Stimulated activated memory B cell treated with anti-CD40 and anti-IgM and Interleukin-4, amounts not matched to agents 10 μg/mL and 1 μg/mL and 100 μg/mL, for 72 hours (primary cell): ENCODE data around the gene AFF3.

Source experiments
- ATAC-seq: fragments of 150-1000 bp; cut with Tn5 transposase; 2 replicates; pipeline ENCODE4 v1.10.0; 2021
- H3K27ac Mint-ChIP-seq: one replicate; pipeline ENCODE4 v1.8.0; 2022; ENCODE audit warnings: mild to moderate bottlenecking, mixed read lengths
- H3K27me3 Mint-ChIP-seq: one replicate; pipeline ENCODE4 v1.8.0; 2022; ENCODE audit warnings: mixed read lengths
- H3K36me3 Mint-ChIP-seq: one replicate; pipeline ENCODE4 v1.8.0; 2022; ENCODE audit warnings: mixed read lengths
- H3K4me1 Mint-ChIP-seq: one replicate; pipeline ENCODE4 v1.8.0; 2022; ENCODE audit warnings: mixed read lengths
- H3K4me3 Mint-ChIP-seq: one replicate; pipeline ENCODE4 v1.8.0; 2022; ENCODE audit warnings: mild to moderate bottlenecking, moderate library complexity, mixed read lengths
- H3K9me3 Mint-ChIP-seq: one replicate; pipeline ENCODE4 v1.8.0; 2022; ENCODE audit warnings: mixed read lengths

AFF3 gene, protein sequence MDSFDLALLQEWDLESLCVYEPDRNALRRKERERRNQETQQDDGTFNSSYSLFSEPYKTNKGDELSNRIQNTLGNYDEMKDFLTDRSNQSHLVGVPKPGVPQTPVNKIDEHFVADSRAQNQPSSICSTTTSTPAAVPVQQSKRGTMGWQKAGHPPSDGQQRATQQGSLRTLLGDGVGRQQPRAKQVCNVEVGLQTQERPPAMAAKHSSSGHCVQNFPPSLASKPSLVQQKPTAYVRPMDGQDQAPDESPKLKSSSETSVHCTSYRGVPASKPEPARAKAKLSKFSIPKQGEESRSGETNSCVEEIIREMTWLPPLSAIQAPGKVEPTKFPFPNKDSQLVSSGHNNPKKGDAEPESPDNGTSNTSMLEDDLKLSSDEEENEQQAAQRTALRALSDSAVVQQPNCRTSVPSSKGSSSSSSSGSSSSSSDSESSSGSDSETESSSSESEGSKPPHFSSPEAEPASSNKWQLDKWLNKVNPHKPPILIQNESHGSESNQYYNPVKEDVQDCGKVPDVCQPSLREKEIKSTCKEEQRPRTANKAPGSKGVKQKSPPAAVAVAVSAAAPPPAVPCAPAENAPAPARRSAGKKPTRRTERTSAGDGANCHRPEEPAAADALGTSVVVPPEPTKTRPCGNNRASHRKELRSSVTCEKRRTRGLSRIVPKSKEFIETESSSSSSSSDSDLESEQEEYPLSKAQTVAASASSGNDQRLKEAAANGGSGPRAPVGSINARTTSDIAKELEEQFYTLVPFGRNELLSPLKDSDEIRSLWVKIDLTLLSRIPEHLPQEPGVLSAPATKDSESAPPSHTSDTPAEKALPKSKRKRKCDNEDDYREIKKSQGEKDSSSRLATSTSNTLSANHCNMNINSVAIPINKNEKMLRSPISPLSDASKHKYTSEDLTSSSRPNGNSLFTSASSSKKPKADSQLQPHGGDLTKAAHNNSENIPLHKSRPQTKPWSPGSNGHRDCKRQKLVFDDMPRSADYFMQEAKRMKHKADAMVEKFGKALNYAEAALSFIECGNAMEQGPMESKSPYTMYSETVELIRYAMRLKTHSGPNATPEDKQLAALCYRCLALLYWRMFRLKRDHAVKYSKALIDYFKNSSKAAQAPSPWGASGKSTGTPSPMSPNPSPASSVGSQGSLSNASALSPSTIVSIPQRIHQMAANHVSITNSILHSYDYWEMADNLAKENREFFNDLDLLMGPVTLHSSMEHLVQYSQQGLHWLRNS (N-terminal part only)

DNA sequence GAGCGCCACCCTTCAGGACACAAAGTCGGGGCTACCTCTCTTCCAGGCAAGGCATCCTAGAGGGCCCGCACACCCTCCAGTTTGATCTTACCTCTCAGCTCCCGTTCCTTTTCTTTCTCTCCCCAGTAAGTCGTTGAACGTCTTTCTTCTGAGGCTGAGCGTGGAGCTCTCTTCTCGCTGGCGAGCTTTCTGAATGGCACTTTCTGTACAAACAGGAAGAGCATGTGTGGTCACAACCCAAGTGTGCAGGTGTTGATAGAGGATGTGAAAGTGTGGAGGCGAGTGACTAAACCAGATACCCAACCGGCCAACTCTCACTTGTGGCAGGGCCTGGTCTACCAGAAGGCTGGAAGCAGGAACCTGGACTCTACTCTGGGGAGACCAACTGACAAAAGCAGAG is at the start of gene AFF3:
AFF3 (minus strand) TSS at position 198 of the 400 bp plus-strand sequence. CDS start 38,136 bp downstream, outside the sequence.
- Mint-ChIP-seq H3K4me3 (peak within 1 kb of the TSS; percentile 92), H3K27ac (peak within 1 kb of the TSS; percentile 94), H3K27me3 (no peaks in the 10 kb centered on the region), H3K4me1 (peaks cover 64% of the 10 kb centered on the region), H3K36me3 (peaks cover 9% of the 10 kb centered on the region), H3K9me3 (peaks cover 14% of the 10 kb centered on the region)
- ATAC-seq = peak; percentile 97

DNA sequence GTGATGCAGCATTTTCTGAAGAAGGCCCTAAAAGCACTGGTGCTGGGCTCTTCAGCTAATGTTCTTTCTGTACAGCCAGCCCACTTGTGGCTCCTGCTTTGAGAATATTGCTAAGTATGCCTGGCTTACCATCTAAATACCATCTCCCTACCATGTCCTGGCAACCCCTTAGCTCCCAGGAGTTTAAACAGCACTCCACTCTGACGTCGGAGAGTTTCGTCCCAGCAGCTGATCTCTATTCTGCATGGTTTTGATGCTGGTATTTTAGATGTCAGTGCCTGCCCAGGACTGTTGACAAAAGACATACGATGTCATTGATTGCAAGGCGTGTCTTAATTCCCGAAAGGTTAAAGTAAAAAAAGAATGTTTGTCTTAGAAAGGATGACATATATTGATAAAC is 47.0 kb upstream of the AFF3 start:
- Mint-ChIP-seq H3K27ac (no peak overlapping the region), H3K4me3 (no peak overlapping the region), H3K4me1 (peaks cover under 1% of the 10 kb centered on the region), H3K27me3 (peaks cover 9% of the 10 kb centered on the region), H3K9me3 (no peaks in the 10 kb centered on the region), H3K36me3 (no peaks in the 10 kb centered on the region)
- ATAC-seq = no peak

DNA sequence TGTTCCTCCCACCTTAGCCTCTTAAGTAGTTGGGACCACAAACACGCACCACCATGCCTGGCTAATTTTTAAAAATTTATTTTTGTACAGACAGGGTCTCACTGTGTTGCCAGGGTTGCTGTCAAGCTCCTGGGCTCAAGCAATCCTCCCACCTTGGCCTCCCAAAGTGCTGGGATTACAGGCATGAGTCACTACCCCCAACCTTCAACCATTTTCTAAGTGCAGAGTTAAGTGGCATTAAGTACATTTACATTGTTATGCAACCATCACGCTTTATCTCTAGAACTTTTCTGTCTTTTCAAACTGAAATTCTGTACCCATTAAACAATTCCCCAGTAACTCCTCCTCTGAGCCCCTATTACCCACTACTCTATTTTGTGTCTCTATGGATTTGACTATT is 45.9 kb upstream of the AFF3 start:
- H3K4me1 Mint-ChIP-seq = peaks cover 6% of the 10 kb centered on the region
- H3K27ac Mint-ChIP-seq = no peak overlapping the region
- no peak overlapping the region for H3K4me3 Mint-ChIP-seq
- peaks cover 9% of the 10 kb centered on the region for H3K27me3 Mint-ChIP-seq
- no peaks in the 10 kb centered on the region for H3K9me3 Mint-ChIP-seq
- no peak for ATAC-seq
- H3K36me3 Mint-ChIP-seq = no peaks in the 10 kb centered on the region

DNA sequence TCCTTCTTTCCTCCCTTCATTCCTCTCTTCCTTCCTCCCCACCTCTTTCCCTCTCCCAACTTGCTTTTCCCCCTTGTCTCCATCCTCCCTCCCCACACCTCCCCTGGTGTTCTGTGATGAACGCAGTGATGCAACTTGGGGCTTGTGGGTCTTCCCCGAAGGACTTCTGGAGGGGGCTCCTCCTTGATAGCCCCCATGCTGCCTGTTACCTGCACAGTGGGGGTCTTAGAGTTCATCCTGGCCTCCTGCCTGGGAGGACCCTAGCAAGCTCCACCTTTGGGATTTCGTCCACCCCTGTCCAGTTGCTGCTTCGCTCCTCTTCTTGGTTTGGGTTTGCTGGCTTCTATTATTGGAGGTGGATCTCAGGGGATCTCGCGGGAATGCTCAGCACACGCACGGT is 43.7 kb upstream of the AFF3 start:
- ATAC-seq = no peak
- Mint-ChIP-seq H3K27ac (no peak overlapping the region), H3K9me3 (no peaks in the 10 kb centered on the region), H3K27me3 (no peaks in the 10 kb centered on the region), H3K36me3 (no peaks in the 10 kb centered on the region), H3K4me3 (no peak overlapping the region), H3K4me1 (peaks cover 16% of the 10 kb centered on the region)

DNA sequence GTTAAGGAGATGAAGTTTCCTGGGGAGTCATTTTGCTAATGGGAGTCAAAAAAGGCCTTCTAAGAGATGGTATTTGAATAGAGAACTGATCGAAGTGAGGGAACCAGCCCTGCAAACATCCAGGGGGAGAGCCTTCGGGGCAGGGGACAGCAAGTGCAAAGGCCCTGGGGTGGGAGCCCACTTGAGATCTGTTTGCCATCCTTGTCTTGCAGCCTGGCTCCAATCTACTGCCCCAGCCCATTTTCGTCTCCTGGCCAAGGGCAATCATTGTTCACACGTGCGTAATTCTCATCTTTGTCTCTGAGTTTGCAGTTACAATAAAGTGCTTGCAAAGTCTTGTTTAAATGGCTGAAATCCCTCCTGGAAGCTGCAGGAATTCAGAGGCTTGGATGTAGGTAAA is 43.1 kb upstream of the AFF3 start:
- no peak for ATAC-seq
- Mint-ChIP-seq H3K4me1 (peaks cover 16% of the 10 kb centered on the region), H3K9me3 (no peaks in the 10 kb centered on the region), H3K4me3 (no peak overlapping the region), H3K27me3 (no peaks in the 10 kb centered on the region), H3K36me3 (no peaks in the 10 kb centered on the region), H3K27ac (no peak overlapping the region)

DNA sequence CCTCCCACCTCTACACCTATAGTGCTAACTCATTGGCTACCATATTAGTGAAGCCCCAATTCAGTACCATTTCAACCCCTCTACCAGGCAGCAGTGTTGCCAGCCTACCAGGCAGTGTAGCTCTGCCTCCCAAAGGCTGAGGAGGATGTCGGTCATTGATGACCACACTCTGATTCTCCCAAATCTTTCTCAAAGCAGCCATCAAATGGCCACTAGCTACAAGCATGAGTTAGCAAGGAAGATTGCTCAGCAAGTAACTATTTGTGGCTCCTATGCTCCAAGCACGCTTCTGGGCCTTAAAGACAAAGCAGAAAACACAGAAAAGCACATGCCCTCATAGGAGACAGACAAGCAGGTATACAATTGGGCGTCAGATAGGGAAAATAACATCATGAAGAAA is 42.7 kb upstream of the AFF3 start:
- no peaks in the 10 kb centered on the region for H3K27me3 Mint-ChIP-seq
- no peaks in the 10 kb centered on the region for H3K36me3 Mint-ChIP-seq
- ATAC-seq = no peak
- no peak overlapping the region for H3K27ac Mint-ChIP-seq
- H3K4me1 Mint-ChIP-seq = peaks cover 16% of the 10 kb centered on the region
- H3K4me3 Mint-ChIP-seq = no peak overlapping the region
- no peaks in the 10 kb centered on the region for H3K9me3 Mint-ChIP-seq

DNA sequence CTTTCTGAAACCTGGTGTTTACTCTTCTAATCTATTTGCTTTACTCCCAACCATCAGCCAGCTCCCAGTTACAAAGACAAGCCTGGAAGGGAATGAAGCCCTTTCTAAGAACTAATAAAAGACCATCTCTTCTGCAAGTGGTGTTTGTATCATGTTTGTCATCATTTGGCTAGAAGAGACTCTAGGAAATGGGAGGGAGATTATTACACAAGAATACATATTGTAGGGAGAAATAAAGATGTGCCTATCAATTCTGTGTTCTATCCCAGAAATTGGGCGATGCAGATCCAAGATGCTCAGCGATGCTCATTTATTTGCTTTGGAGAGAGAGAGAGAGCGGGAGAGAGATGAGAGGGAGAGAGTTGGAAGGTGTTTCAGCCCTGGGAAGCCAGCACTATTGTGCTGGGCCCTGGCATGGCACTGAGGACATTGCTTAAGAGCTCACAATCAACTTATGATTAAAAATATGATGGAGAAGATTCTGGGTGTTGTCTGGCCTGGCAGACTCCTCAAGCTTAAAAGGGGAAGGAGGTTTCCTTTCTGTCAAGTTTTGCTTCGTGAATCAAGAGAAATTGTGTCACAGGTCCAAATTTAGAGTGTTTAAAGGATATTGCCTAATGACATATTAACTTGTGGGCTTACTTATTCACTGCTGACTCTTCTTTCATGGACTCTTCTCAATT is 41.8 kb upstream of the AFF3 start:
- no peak overlapping the region for H3K4me3 Mint-ChIP-seq
- no peak for ATAC-seq
- H3K4me1 Mint-ChIP-seq = peaks cover 16% of the 10 kb centered on the region
- no peaks in the 10 kb centered on the region for H3K36me3 Mint-ChIP-seq
- H3K27me3 Mint-ChIP-seq = no peaks in the 10 kb centered on the region
- no peaks in the 10 kb centered on the region for H3K9me3 Mint-ChIP-seq
- no peak overlapping the region for H3K27ac Mint-ChIP-seq

DNA sequence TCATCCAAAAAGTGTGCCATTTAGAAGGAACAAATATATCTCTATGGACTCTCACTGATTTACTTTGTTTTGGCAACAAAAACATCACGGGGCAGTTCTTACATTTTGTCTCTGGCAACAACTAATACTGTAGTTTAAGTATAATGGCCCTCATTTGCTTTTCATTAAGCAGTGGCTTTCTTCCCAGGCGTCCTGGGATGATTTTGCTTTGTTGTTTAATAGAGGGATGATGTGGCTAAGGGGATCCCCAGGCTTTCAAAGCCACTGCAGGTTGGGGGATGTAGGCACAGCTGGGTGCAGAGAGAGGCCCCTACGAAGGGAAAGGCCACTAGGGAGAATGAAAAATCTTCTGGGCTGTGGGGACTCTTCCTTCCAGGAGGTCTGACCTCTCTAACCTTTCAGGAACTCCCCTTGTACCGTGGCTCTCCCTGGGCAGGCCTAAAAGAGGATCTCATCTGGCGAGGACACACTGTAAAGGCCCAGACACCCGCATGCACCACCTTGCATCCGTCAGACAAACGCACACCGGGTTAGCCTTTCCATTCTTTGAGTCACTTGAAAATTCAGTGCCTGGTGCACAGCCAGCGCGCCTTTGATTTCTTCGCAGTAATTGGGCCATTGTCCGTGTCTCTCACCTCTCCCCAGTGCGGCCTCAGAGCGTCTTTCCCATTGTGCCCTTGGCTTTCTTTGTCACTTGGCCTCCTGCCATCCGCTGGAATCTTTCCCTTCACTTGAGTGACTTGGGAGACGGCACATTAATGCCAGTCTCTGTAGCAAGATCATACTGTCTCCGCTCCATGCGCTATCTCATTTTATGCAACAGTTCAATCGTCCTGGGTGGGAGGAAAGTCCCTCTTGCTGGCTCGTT is 40.3 kb upstream of the AFF3 start:
- Mint-ChIP-seq H3K9me3 (no peaks in the 10 kb centered on the region), H3K4me1 (peaks cover 23% of the 10 kb centered on the region), H3K27ac (no peak overlapping the region), H3K36me3 (no peaks in the 10 kb centered on the region), H3K27me3 (no peaks in the 10 kb centered on the region), H3K4me3 (no peak overlapping the region)
- ATAC-seq = no peak

DNA sequence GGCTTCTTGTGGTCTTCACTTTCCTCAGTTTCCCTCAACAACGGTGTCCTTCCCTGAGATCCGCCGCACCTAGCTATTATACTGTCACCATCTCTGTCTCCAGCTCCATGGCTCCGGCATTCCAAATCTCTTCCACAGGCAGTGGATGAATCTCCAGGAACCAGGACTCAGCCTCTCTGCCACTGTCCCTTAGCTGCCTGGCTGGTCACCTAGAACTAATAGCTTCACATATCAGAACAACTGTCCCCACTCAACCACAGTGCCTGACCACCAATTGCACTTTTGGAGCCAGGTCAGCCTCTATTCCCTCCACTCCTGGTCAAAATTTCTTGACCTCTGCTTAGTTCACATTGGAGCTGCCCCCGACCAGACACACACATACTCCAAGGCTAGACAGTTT is 38.1 kb upstream of the AFF3 start:
- H3K4me1 Mint-ChIP-seq = peaks cover 23% of the 10 kb centered on the region

DNA sequence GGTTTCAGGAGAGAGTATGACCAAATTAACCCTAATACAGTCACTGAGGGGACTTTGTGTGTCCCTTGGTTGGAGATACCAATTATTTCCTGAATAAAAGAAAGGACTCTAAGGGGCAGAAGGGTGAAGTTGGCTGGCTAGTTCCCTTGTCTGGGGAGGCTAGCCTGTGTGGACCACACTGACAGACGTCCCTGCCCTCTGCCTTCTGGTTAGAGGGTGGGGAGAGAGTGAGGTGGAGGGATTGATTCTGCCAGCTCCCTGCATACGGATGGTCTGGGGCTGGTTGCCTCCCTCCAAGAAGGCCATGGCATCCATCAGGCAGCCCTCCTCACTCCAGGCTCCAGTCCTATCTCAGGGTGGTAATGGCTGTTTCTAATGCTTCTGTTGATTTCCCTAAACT is 37.4 kb upstream of the AFF3 start:
- Mint-ChIP-seq H3K4me1 (peaks cover 23% of the 10 kb centered on the region), H3K9me3 (no peaks in the 10 kb centered on the region), H3K36me3 (no peaks in the 10 kb centered on the region), H3K4me3 (no peak overlapping the region), H3K27ac (no peak overlapping the region), H3K27me3 (no peaks in the 10 kb centered on the region)
- ATAC-seq = no peak

More for the DNA sequence above, 38.1 kb upstream of the AFF3 start:
- H3K9me3 Mint-ChIP-seq = no peaks in the 10 kb centered on the region
- H3K27me3 Mint-ChIP-seq = no peaks in the 10 kb centered on the region
- no peak overlapping the region for H3K4me3 Mint-ChIP-seq
- no peak overlapping the region for H3K27ac Mint-ChIP-seq
- no peaks in the 10 kb centered on the region for H3K36me3 Mint-ChIP-seq
- ATAC-seq = no peak

DNA sequence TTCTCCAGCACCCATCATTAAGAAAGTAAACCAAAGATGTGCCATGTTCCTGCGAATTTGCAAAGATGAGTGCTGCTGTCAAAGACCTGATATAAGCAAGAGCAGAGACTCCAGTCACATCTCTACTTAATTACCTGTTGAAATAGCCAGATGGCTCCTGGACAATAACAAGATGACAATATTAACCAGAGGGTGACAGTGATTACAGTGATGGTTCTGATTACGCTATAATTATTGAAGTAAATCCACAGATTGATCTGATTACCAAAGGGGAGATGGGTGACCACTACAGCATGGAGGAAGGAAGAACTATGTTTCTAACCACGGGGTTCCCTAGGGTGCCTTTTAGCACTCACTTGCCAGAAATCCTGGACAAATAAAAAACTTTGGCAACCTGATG is 36.5 kb upstream of the AFF3 start:
- Mint-ChIP-seq H3K4me1 (peaks cover 21% of the 10 kb centered on the region), H3K27me3 (no peaks in the 10 kb centered on the region), H3K36me3 (no peaks in the 10 kb centered on the region), H3K4me3 (no peak overlapping the region), H3K27ac (no peak overlapping the region), H3K9me3 (no peaks in the 10 kb centered on the region)
- ATAC-seq = no peak

DNA sequence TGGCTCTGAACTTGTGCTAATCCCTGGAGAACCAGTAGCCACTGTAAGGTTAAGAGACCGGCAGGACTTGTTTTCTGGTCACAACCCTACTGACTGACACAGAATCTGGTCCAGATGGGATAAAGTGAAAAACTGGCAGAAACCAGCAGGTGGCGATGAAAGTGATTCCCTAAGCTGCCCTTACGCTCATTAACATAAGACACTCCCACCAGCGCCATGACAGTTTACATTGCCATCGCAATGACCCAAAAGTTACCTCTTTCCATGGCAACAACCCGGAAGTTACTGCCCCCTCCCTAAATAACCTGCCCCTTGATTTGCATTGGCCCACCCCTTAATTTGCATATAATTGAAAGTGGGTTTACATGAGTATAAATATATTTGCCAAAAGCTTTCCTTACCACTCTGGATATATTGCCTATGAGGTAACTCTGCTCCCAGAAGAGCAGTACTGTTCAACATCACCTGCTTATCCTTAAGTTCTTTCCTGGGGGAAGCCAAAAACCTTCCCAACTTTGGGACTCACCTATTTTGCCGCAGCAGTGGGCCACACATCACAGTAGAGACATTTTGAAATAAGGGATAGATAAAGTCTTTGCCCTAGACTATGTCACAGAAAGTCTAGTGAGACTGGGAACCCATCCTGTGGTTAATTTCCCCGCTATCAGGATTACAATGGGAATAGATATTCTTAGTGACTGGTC is 35.8 kb upstream of the AFF3 start:
- no peak overlapping the region for H3K4me3 Mint-ChIP-seq
- H3K36me3 Mint-ChIP-seq = no peaks in the 10 kb centered on the region
- H3K4me1 Mint-ChIP-seq = peaks cover 23% of the 10 kb centered on the region
- ATAC-seq = peak; percentile 83
- no peaks in the 10 kb centered on the region for H3K27me3 Mint-ChIP-seq
- no peaks in the 10 kb centered on the region for H3K9me3 Mint-ChIP-seq
- peak overlapping the region; percentile 67 for H3K27ac Mint-ChIP-seq

DNA sequence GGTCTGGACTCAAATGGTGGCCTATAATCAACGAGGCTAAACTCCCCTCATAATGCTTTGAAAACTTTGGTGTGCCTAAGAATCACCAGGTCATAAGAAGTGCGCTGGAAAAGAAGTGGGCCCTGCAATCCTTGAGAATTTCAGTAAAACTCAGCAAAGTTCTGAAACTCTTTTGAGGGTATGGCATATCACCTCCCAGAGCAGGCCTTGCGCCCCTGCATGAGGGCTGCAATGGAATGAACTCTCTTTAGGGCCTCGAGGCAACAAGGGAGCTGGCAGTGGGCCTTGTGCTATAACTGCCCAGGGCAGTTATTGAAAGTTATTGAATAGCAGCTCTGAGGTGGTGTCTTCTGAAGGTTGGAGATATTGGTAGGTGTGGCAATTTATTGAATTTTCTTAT is 34.5 kb upstream of the AFF3 start:
- Mint-ChIP-seq H3K27ac (no peak overlapping the region), H3K9me3 (no peaks in the 10 kb centered on the region), H3K36me3 (no peaks in the 10 kb centered on the region), H3K4me3 (no peak overlapping the region), H3K4me1 (peaks cover 14% of the 10 kb centered on the region), H3K27me3 (no peaks in the 10 kb centered on the region)
- no peak for ATAC-seq
